Activated CD4-positive, alpha-beta memory T cell treated with anti-CD3 and anti-CD28 coated beads, Interleukin-2, amount 10 ng/mL, durations not matched to agents 7 days and 5 days (primary cell): ENCODE results near the gene TRRAP. TPM values are rescaled to one million over a fixed set of nuclear protein-coding genes. Genes with fewer than 3 reads are reported as not detected.
A peak's percentile ranks its signal among the peaks of the same experiment; 100 is the strongest.
"Not testable (repeated sequence)": the region's sequence is repeated elsewhere in the genome, so short reads cannot be mapped to it uniquely, and the experiment has no call there.

ENCODE experiments used
- CTCF ChIA-PET: fragments of 350-600 bp; sonication (Branson Sonifier 250); formaldehyde crosslinking; loops from one replicate; lab custom pipeline; 2021; ENCODE audit warnings: antibody characterized with exemption, inconsistent platforms; lab: Charles Lee
- POLR2A ChIA-PET: fragments of 350-600 bp; sonication (Branson Sonifier 250); formaldehyde crosslinking; loops from one replicate; lab custom pipeline; 2021; ENCODE audit warnings: antibody characterized with exemption; lab: Charles Lee
- DNase-seq: peaks from one replicate; pipeline ENCODE4 v3.0.0-alpha.2; 2020
- H3K27ac Mint-ChIP-seq: one replicate; pipeline ENCODE4 v1.8.0; 2021; ENCODE audit warnings: mild to moderate bottlenecking, mixed read lengths
- H3K27me3 Mint-ChIP-seq: one replicate; pipeline ENCODE4 v1.8.0; 2021; ENCODE audit warnings: mixed read lengths
- H3K36me3 Mint-ChIP-seq: one replicate; pipeline ENCODE4 v1.8.0; 2021; ENCODE audit warnings: low read depth, mixed read lengths
- H3K4me1 Mint-ChIP-seq: one replicate; pipeline ENCODE4 v1.8.0; 2021; ENCODE audit warnings: mixed read lengths
- H3K4me3 Mint-ChIP-seq: one replicate; pipeline ENCODE4 v1.8.0; 2021; ENCODE audit warnings: mild to moderate bottlenecking, mixed read lengths
- H3K9me3 Mint-ChIP-seq: one replicate; pipeline ENCODE4 v1.8.0; 2021; ENCODE audit warnings: mixed read lengths
- total RNA-seq, 2 experiments: library from RNA; stranded (reverse); gene quantifications; one replicate each; pipeline ENCODE4 v1.2.3, GENCODE V29; 2021

TRRAP gene
- total RNA-seq, result 10 to 100 TPM; 47.8 to 54.3 TPM

DNA sequence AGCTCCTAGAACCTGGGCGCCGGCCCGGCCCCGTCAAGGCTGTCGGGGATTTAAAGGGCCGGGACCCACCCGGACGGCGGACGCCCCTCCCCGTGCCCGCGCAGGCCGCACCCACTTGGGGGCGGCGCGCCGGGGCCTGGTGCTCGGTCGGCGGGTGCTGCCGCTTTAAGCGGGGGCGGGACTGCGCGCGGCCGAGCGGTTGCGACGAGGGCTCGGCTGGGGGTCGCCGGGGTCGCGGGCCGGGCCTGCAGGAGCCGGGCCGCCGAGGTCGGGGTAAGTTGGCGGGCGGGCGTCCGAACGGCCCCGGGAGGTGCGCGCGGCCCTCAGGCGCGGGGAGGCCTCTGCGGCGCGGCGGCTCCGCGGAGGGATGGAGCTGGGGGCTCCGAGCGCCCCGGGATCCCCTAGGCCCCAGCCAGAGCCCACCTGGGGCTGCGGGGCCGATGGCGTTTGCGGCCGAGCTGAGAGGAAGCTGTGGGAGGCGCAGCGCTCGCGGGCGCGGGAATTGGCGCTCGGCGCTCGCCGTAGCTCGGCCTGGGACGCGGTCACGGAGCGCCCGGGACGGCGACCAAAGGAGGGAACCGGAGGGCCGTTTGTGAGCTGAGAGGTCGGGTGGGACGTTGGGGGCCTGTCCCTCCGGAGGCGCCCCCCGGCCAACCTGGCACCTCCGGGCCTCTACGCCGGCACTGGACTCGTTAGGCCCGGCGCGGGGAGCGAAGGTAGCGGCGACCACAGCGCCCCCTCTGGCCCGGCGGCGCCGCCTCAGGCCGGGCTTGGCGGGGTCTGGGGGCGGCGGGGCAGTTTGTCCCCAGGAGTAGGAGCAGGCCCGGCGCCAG, at the start of gene TRRAP:
TRRAP (plus strand) TSS at position 168 of the 833 bp plus-strand sequence. CDS start 2,619 bp downstream, outside the sequence.
- peak within 1 kb of the TSS; percentile 95 for H3K4me3 Mint-ChIP-seq
- POLR2A ChIA-PET, result interaction anchor here (1.1 to 1.4 kb wide), 2 partner anchors 531 to 627 kb away, joined by 3 read pairs; partner anchors contain the start of genes BUD31 and TECPR1
- CTCF ChIA-PET, result interaction anchor here (0.6 to 2.9 kb wide), 11 partner anchors 9 to 451 kb away, joined by 3 to 26 read pairs (median 4); partner anchors contain the start of gene ARPC1A
- peak within 1 kb of the TSS; percentile 86 for H3K27ac Mint-ChIP-seq
- no peaks in the 10 kb centered on the region for H3K27me3 Mint-ChIP-seq
- peaks cover 34% of the 10 kb centered on the region for H3K4me1 Mint-ChIP-seq
- peaks cover 30% of the 10 kb centered on the region for H3K36me3 Mint-ChIP-seq
- H3K9me3 Mint-ChIP-seq, result no peaks in the 10 kb centered on the region
- DNase-seq, result peak; percentile 78

DNA sequence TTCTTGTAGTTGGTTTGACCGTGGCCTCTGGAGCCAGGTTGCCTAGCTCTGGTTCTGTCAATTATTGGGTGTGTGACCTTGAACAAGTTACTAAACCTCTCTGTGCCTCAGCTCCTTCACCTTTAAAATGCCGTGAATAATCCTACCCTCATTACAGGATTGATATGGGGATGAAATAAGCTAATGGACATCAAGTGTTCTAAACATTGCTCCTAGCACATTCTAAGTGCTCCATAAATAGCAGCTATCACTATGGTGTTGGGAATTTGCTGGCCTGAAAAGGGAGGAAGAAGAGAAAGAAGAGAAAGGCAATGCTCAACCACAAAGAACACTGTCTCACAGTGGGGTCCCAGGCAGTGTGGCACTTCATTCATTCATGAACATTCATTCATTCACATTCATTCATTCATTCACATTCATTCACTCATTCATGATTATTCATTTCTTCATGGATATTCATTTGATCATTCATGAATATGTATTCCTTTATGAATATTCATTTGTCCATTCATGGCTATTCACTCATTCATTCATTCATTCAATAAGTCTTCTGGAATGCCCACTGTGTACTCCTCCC, 47.3 kb upstream of the TRRAP start:
- Mint-ChIP-seq H3K27ac (no peak overlapping the region), H3K9me3 (no peaks in the 10 kb centered on the region), H3K36me3 (no peaks in the 10 kb centered on the region), H3K4me3 (no peak overlapping the region), H3K4me1 (no peaks in the 10 kb centered on the region), H3K27me3 (no peaks in the 10 kb centered on the region)
- no peak for DNase-seq
- POLR2A ChIA-PET, result interaction anchor here (0.6 to 0.9 kb wide), 2 partner anchors 10 to 359 kb away, joined by 3 read pairs; no protein-coding TSS in a partner anchor
- CTCF ChIA-PET, result interaction anchor here (0.5 to 4.9 kb wide), 11 partner anchors 9 to 439 kb away, joined by 3 to 40 read pairs (median 4); no protein-coding TSS in a partner anchor

DNA sequence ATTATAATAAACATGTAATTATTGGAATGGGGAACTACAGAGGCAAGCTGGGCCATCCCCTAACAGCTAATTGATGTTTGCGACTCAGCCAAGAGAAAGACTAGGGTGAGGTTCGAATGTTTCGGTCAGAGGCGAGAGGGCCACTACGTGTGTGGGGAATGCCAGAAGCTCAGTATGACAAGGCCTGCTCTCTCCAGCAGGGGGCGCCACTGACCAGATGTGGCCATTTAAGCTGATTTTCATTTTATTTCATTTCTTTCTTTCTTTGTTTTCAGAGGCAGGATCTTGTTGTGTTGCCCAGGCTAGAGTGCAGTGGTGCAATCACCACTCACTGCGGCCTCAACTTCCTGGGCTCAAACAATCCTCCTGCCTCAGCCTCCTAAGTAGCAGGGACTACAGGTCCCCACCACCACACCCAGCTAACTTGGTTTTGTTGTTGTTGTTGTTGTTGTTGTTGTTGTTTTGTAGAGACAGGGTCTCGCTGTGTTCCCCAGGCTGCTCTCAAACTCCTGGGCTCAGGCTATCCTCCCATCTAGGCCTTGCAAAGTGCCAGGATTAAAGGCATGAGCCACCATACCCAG, 46.6 kb upstream of the TRRAP start:
- Mint-ChIP-seq H3K9me3 (no peaks in the 10 kb centered on the region), H3K27me3 (no peaks in the 10 kb centered on the region), H3K4me3 (no peak overlapping the region), H3K27ac (no peak overlapping the region), H3K4me1 (no peaks in the 10 kb centered on the region), H3K36me3 (no peaks in the 10 kb centered on the region)
- CTCF ChIA-PET, result interaction anchor here (0.5 to 4.9 kb wide), 12 partner anchors 9 to 439 kb away, joined by 3 to 40 read pairs (median 4); no protein-coding TSS in a partner anchor
- POLR2A ChIA-PET, result interaction anchor here (0.9 kb wide), 1 partner anchor 9 kb away, joined by 3 read pairs; no protein-coding TSS in a partner anchor
- peak; percentile 46 for DNase-seq

DNA sequence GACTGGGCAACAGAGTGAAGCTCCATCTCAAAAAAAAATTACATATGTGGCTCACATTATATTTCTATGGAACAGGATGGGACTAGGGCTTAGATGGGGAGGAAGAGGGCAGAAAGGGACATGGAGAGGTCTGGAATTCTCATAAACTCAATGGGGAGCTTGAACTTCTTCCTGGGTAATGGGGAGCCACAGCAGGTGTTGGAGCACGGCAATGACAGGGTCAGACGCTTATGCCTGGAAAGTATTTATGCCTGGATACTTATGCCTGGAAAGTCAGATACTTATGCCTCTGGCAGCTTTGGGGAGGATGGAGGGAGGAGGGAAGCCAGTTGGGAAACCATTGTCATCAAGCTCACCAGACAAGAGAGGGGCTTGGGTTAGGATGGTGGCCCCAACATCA, 45.3 kb upstream of the TRRAP start:
- ChIA-PET CTCF (interaction anchor here (0.6 to 4.9 kb wide), 4 partner anchors 9 to 480 kb away, joined by 3 to 40 read pairs (median 6); no protein-coding TSS in a partner anchor), POLR2A (no interaction called here)
- Mint-ChIP-seq H3K27ac (no peak overlapping the region), H3K36me3 (no peaks in the 10 kb centered on the region), H3K4me3 (no peak overlapping the region), H3K4me1 (no peaks in the 10 kb centered on the region), H3K9me3 (no peaks in the 10 kb centered on the region), H3K27me3 (no peaks in the 10 kb centered on the region)
- DNase-seq, result no peak

DNA sequence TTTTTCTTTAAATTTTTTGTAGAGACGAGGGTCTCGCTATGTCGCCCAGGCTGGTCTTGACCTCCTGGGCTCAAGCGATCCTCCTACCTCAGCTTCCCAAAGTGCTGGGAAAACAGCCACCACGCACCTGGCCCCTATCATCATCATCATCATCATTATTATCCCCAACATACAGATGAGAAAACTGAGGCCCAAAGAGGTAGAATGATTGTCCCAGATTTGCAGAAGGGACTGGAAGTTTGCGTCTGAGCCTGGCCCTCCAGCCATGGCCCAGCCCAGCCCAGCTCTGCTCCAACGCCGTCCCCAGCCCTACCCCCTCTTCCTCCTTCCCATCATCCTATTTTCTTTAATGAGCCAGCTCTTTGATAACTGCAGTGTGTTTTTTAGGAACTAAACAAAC, 43.4 kb upstream of the TRRAP start:
- Mint-ChIP-seq H3K36me3 (no peaks in the 10 kb centered on the region), H3K4me3 (no peak overlapping the region), H3K27ac (no peak overlapping the region), H3K4me1 (no peaks in the 10 kb centered on the region), H3K27me3 (no peaks in the 10 kb centered on the region), H3K9me3 (no peaks in the 10 kb centered on the region)
- POLR2A ChIA-PET, result interaction anchor here (0.6 kb wide), 1 partner anchor 45 kb away, joined by 3 read pairs; no protein-coding TSS in a partner anchor
- no peak for DNase-seq
- CTCF ChIA-PET, result interaction anchor here (1.0 to 1.5 kb wide), 2 partner anchors 37 to 89 kb away, joined by 3 to 5 read pairs; no protein-coding TSS in a partner anchor

DNA sequence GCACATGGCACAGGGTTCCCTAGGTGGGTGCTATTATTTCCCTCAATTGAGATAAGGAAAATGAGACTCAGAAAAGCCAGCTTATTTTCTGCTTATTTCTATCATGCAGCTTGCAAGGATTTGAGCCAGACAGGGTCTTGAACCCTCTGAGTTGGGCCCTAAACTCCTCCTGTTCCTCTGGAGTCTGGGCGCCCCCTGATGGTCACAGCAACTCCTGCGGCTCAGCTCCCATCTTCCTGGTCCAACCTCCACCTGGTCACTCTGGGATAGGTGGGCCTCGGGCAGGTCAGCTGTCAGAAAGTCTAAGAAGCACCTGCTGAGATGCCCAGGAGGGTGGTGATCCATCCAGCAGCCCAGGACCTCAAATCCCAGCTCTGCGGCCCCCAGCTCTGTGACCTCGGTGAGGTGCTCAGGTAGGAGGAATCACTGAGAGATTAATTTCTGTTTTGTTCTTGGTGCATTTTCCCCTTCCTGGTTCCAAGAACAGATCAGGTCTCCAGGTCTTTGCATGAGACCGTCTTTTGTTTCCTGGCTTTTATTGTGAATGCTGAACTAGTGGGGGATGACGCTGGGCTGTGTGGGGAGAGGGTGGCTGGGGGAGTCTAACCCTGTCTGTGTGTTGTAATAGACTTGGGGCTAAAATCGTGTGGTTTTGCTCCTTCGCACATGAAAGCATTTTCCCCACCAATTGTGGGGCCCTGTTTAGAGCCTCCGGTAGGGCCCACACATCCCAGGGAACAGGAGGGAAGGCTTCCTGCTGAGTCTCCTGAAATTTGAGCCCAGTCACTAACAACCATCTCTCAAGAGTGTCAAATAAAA, 41.3 kb upstream of the TRRAP start:
- DNase-seq, result peak; percentile 27
- Mint-ChIP-seq H3K27ac (no peak overlapping the region), H3K4me3 (no peak overlapping the region), H3K27me3 (no peaks in the 10 kb centered on the region), H3K9me3 (no peaks in the 10 kb centered on the region), H3K36me3 (no peaks in the 10 kb centered on the region), H3K4me1 (no peaks in the 10 kb centered on the region)
- ChIA-PET CTCF (interaction anchor here (0.6 to 1.4 kb wide), 5 partner anchors 9 to 173 kb away, joined by 3 to 10 read pairs (median 4); no protein-coding TSS in a partner anchor), POLR2A (no interaction called here)

DNA sequence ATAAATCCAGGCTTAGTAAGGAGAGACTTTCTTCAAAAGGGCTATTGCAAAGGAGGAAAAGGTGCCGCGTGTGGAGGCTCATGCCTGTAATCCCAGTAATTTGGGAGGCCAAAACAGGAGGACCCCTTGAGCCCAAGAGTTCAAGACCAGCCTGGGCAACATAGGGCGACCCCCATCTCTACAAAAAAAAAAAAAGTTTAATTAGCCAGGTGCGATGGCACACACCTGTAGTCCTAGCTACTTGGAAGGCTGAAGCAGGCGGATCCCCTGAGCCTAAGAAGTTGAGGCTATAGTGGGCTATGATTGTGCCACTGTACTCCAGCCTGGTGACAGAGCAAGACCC, 40.7 kb upstream of the TRRAP start:
- Mint-ChIP-seq H3K36me3 (no peaks in the 10 kb centered on the region), H3K27me3 (no peaks in the 10 kb centered on the region), H3K27ac (no peak overlapping the region), H3K9me3 (no peaks in the 10 kb centered on the region), H3K4me1 (no peaks in the 10 kb centered on the region), H3K4me3 (no peak overlapping the region)
- POLR2A ChIA-PET, result no interaction called here
- DNase-seq, result no peak
- CTCF ChIA-PET, result interaction anchor here (1.0 to 1.7 kb wide), 3 partner anchors 11 to 417 kb away, joined by 3 to 5 read pairs (median 4); no protein-coding TSS in a partner anchor

DNA sequence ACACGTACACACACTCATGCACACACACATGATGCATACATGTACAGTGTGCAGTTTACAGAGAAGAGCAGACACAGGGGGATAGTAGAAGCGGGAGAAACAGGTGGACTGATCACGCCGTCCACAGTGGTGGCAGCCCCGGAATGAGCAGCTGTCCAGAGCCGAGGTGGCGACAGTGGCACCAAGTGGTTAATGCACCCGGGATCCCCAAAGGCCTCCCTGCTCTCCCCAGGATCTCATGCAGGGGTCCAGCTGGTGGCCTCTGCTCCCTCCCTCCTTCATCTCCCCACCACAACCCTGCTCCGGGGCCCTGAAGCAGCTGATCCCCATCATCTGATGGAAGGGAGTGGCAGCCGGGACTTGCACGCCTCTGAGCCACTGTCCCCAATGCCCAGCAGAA, 38.2 kb upstream of the TRRAP start:
- H3K9me3 Mint-ChIP-seq, result no peaks in the 10 kb centered on the region
- H3K27ac Mint-ChIP-seq, result no peak overlapping the region
- POLR2A ChIA-PET, result no interaction called here
- no peak overlapping the region for H3K4me3 Mint-ChIP-seq
- DNase-seq, result no peak
- H3K4me1 Mint-ChIP-seq, result no peaks in the 10 kb centered on the region
- CTCF ChIA-PET, result interaction anchor here (0.7 to 3.9 kb wide), 4 partner anchors 8 to 122 kb away, joined by 3 to 40 read pairs (median 3); no protein-coding TSS in a partner anchor
- no peaks in the 10 kb centered on the region for H3K27me3 Mint-ChIP-seq
- H3K36me3 Mint-ChIP-seq, result no peaks in the 10 kb centered on the region

DNA sequence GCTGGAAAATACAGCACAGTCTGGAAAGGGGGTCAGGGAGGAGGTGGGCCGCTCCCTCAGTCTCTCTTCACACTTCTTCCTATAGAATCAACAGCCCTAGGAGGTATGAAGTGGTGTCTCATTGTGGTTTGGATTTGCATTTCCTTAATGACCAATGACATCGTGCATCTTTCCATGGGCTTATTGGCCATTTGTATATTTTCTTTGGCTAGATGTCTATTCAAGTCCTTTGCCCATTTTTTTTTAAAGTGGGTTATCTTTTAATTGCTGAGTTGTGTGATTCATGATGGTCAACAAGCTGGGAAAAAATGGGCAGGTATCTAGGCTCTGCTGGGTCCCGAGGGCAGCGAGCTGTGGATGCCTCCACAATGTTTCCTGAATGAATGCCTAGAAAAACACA, 37.6 kb upstream of the TRRAP start:
- Mint-ChIP-seq H3K36me3 (no peaks in the 10 kb centered on the region), H3K9me3 (no peaks in the 10 kb centered on the region), H3K4me3 (no peak overlapping the region), H3K4me1 (no peaks in the 10 kb centered on the region), H3K27me3 (no peaks in the 10 kb centered on the region), H3K27ac (no peak overlapping the region)
- ChIA-PET POLR2A (interaction anchor here (0.7 to 1.2 kb wide), 2 partner anchors 10 to 540 kb away, joined by 3 read pairs; no protein-coding TSS in a partner anchor), CTCF (interaction anchor here (0.7 to 3.9 kb wide), 8 partner anchors 9 to 406 kb away, joined by 3 to 40 read pairs (median 3); no protein-coding TSS in a partner anchor)
- no peak for DNase-seq

DNA sequence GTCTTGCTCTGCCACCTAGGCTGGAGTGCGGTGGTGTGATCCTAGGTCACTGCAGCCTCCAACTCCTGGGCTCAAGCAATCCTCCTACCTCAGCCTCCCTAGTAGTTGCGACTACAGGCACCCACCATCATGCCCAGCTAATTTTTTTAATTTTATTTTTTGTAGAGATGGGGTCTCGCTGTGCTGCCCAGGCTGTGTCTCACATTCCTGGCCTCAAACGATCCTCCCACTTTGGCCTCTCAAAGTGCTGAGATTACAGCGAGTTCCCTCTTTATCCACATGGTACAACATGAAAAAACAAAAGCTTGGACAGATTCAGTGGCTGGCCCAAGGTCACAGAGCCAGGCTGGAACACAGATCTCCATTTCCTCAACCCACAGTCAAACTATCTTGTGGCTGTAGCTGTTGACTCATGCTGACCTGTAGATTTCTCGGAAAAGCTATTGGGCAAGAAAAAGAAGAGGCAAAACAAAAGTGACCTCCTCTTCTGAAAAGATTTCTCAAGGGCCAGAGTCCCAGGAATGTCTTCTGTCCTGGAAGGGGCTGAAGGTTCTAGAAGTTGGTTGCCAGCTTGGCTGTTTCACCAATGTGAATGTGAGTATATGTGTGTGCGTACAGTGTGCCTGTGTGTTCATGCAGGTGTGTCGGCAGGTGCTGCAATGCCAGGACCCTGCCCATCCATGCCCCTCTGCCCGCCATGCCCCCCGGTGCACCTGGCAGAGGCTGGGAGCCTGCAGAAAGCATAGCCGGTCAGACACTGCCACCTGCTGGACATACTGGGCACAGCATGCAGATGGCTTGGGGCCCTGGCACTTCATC, 36.9 kb upstream of the TRRAP start:
- Mint-ChIP-seq H3K4me1 (no peaks in the 10 kb centered on the region), H3K4me3 (no peak overlapping the region)
- POLR2A ChIA-PET, result interaction anchor here (0.7 to 1.2 kb wide), 2 partner anchors 10 to 541 kb away, joined by 3 read pairs; no protein-coding TSS in a partner anchor

DNA sequence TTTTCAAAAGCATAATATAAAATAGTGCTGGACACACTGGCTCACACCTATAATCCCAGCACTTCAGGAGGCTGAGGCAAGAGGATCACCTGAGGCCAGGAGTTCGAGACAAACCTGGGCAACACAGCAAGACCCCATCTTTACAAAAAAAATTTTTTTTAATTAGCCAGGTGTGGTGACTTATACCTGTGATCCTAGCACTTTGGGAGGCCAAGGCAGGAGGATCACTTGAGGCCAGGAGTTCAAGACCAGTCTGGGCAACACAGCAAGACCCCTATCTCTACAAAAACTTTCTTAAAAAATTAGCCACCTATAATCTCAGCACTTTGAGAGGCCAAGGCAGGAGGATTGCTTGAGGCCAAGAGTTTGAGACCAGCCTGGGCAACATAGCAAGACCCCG, 35.8 kb upstream of the TRRAP start:
- H3K27me3 Mint-ChIP-seq, H3K9me3 Mint-ChIP-seq, DNase-seq, H3K36me3 Mint-ChIP-seq, H3K4me3 Mint-ChIP-seq, POLR2A ChIA-PET, H3K4me1 Mint-ChIP-seq, H3K27ac Mint-ChIP-seq: not testable (repeated sequence)
- CTCF ChIA-PET, result interaction anchor here (0.7 to 3.9 kb wide), 7 partner anchors 11 to 410 kb away, joined by 3 to 40 read pairs (median 5); no protein-coding TSS in a partner anchor

More for the DNA sequence above, 36.9 kb upstream of the TRRAP start:
- H3K27ac Mint-ChIP-seq, result no peak overlapping the region
- CTCF ChIA-PET, result interaction anchor here (0.7 to 3.9 kb wide), 11 partner anchors 10 to 420 kb away, joined by 3 to 40 read pairs (median 3); no protein-coding TSS in a partner anchor
- H3K9me3 Mint-ChIP-seq, result no peaks in the 10 kb centered on the region
- no peaks in the 10 kb centered on the region for H3K27me3 Mint-ChIP-seq
- H3K36me3 Mint-ChIP-seq, result no peaks in the 10 kb centered on the region
- DNase-seq, result peak; percentile 66
